Spleen (tissue), 11 donors: ENCODE measurements around the gene CYP8B1. TPM values are rescaled to one million over a fixed set of nuclear protein-coding genes. Genes with fewer than 3 reads are reported as not detected.

Experiments
- DNase-seq: peaks from one replicate; pipeline ENCODE4 v3.0.0-alpha.2; 2020
- H3K27ac ChIP-seq, 8 donors: fragments of 200-600 bp; sonication (generic) in 7 of 8; 1 replicate in 4 of 8; 2 replicates in 4 of 8; pipeline versions ENCODE4 v1.5.0 to v1.8.0; 2016 to 2021; ENCODE audit warnings: inconsistent platforms in 4 of 8, mild to moderate bottlenecking in 4 of 8, moderate library complexity in 1 of 8
- H3K27me3 ChIP-seq, 7 donors: fragments of 200-600 bp; sonication (generic) in 6 of 7; replicated peaks in 1 of 7; 1 replicate in 4 of 7; 2 replicates in 3 of 7; pipeline versions ENCODE4 v1.5.0 to v1.8.0; 2016 to 2021; ENCODE audit warnings: inconsistent platforms in 3 of 7, mild to moderate bottlenecking in 1 of 7
- H3K36me3 ChIP-seq, 6 donors: fragments of 200-600 bp; sonication (generic) in 5 of 6; 1 replicate in 4 of 6; 2 replicates in 2 of 6; pipeline versions ENCODE4 v1.5.0 to v1.8.0; 2016 to 2021; ENCODE audit warnings: inconsistent platforms in 2 of 6
- H3K4me1 ChIP-seq, 6 donors: fragments of 200-600 bp; sonication (generic) in 5 of 6; 1 replicate in 3 of 6; 2 replicates in 3 of 6; pipeline versions ENCODE4 v1.5.0 to v1.8.0; 2016 to 2021; ENCODE audit warnings: inconsistent platforms in 3 of 6
- H3K4me3 ChIP-seq, 8 donors: fragments of 200-600 bp; sonication (generic) in 7 of 8; 1 replicate in 4 of 8; 2 replicates in 4 of 8; pipeline versions ENCODE4 v1.5.0 to v1.8.0; 2016 to 2021; ENCODE audit warnings: inconsistent platforms in 4 of 8, mild to moderate bottlenecking in 4 of 8, moderate library complexity in 2 of 8
- H3K9me3 ChIP-seq, 8 donors: fragments of 200-600 bp; sonication (generic) in 7 of 8; 1 replicate in 4 of 8; 2 replicates in 4 of 8; pipeline versions ENCODE4 v1.5.0 to v1.8.0; 2016 to 2021; ENCODE audit warnings: inconsistent platforms in 4 of 8
- CTCF ChIP-seq, 11 experiments: fragments of 200-600 bp in 7 of 11; fragments of 450-650 bp in 4 of 11; sonication (generic) in 4 of 11; IDR thresholded peaks in 8 of 11; conservative IDR thresholded peaks in 3 of 11; 1 replicate in 7 of 11; 2 replicates in 4 of 11; pipeline versions ENCODE4 v1.4.0 to v1.8.0; 2016 to 2021; ENCODE audit warnings: antibody characterized with exemption in 11 of 11, inconsistent platforms in 4 of 11, mild to moderate bottlenecking in 1 of 11
- POLR2A ChIP-seq, 3 donors: fragments of 450-650 bp; IDR thresholded peaks; one replicate each; pipeline ENCODE4 v1.5.1; 2017; ENCODE audit warnings: antibody characterized with exemption in 3 of 3, mild to moderate bottlenecking in 1 of 3
- POLR2AphosphoS5 ChIP-seq, 3 donors: sonication (generic); formaldehyde crosslinking; IDR thresholded peaks; one replicate each; pipeline ENCODE4 v1.5.1; 2017; ENCODE audit warnings: antibody characterized with exemption in 3 of 3
- WGBS, 5 donors: extraction: QIAGEN DNeasy Blood & Tissue Kit in 3 of 5; methylation state at CpG; one replicate each; pipeline versions ENCODE4 v1.1.5 to v1.1.7; 2013 to 2018; 5-methylcytosine and 5-hydroxymethylcytosine counted together
- intact Hi-C: fragments of 100-400 bp; cut with DNase I; formaldehyde crosslinking; loops from one replicate; pipeline ENCODE4 v1.15.0; 2023; ENCODE audit warnings: low total_unique reads
- polyA plus RNA-seq, 3 donors: library from polyadenylated mRNA; stranded (reverse); fragments of 200-250 nt; gene quantifications; one replicate each; pipeline ENCODE4 v1.2.1, GENCODE V29; 2013
- total RNA-seq, 7 donors: library from RNA; depleted of rRNA in 3 of 7; stranded (reverse); fragments of >200 nt in 3 of 7; fragmentation: NEBNext Ultra II Directional in 4 of 7; extraction: Animal tissue kit (Norgen Biotek cat#: 25700) in 4 of 7; gene quantifications; one replicate each; pipeline versions ENCODE4 v1.1.0 to v1.2.1, GENCODE V29; 2016 to 2021
- donor health status: healthy with polysubstance abuse.
- donor health status: DM: no; HTN: no; CAD: no; lungs with moderate emphysema.
- donor health status: DM: no; HTN: no; CAD: no.
- donor health status: Bipolar disorder and iron deficiency.
- donor health status: healthy.
- donor health status: DM: no; HTN: no; CAD: no.
- donor health status: DM: yes; HTN: yes; CAD: no.

CYP8B1 gene
- total and polyA plus RNA-seq, 10 donors = 0.02 TPM; not detected in 9

- Histone ChIP-seq H3K4me3 (no peak overlapping the region), H3K4me1 (peaks cover 0 to 12% (median 4%) of the 10 kb centered on the region in 6 donors), H3K9me3 (no peaks in the 10 kb centered on the region), H3K27me3 (no peaks in the 10 kb centered on the region), H3K27ac (no peak overlapping the region), H3K36me3 (no peaks in the 10 kb centered on the region)
- 79 to 92% (median 79%) methylated on average over 4 of the region's 4 CpGs for whole genome bisulfite sequencing, 5 donors
- no peak for DNase-seq
- intact Hi-C loops = no loop called here
- no peak for TF ChIP-seq POLR2A (IDR thresholded peaks at IDR 0.05)
Measured at GRCh38 chr3:42827654-42828053, 48.0 kb downstream of the CYP8B1 start.

GRCh38 chr3:42827023-42827422 is 48.7 kb downstream of the CYP8B1 start:
- Histone ChIP-seq H3K27ac (no peak overlapping the region), H3K4me3 (no peak overlapping the region), H3K27me3 (no peaks in the 10 kb centered on the region), H3K36me3 (no peaks in the 10 kb centered on the region), H3K9me3 (no peaks in the 10 kb centered on the region), H3K4me1 (peaks cover 0 to 12% (median 4%) of the 10 kb centered on the region in 6 donors)
- intact Hi-C loops = no loop called here
- no peak for DNase-seq
- TF ChIP-seq CTCF (IDR thresholded peaks at IDR 0.05 in 8 of 11, conservative IDR thresholded peaks at IDR 0.05 in 3 of 11) (no peak), POLR2AphosphoS5 (IDR thresholded peaks at IDR 0.05) (no peak), POLR2A (IDR thresholded peaks at IDR 0.05) (no peak)

GRCh38 chr3:42826141-42826540 is 49.5 kb downstream of the CYP8B1 start:
- H3K27me3 ChIP-seq = no peaks in the 10 kb centered on the region
- no peak for DNase-seq
- intact Hi-C loops = no loop called here

GRCh38 chr3:42823351-42823750 is 52.3 kb downstream of the CYP8B1 start:
- no peaks in the 10 kb centered on the region for H3K36me3 ChIP-seq
- H3K27ac ChIP-seq = no peak overlapping the region
- H3K4me3 ChIP-seq = no peak overlapping the region
- no peak for TF ChIP-seq POLR2AphosphoS5 (IDR thresholded peaks at IDR 0.05)
- no peak for TF ChIP-seq POLR2A (IDR thresholded peaks at IDR 0.05)
- TF ChIP-seq CTCF (IDR thresholded peaks at IDR 0.05 in 8 of 11, conservative IDR thresholded peaks at IDR 0.05 in 3 of 11) = no peak
- no peaks in the 10 kb centered on the region for H3K27me3 ChIP-seq
- DNase-seq = no peak
- H3K9me3 ChIP-seq = no peaks in the 10 kb centered on the region
- intact Hi-C loops = no loop called here
- no peaks in the 10 kb centered on the region for H3K4me1 ChIP-seq
- WGBS, 5 donors = 61 to 78% (median 75%) methylated on average over 2 of the region's 2 CpGs

More at GRCh38 chr3:42826141-42826540, 49.5 kb downstream of the CYP8B1 start:
- peaks cover 0 to 7% (median 2%) of the 10 kb centered on the region in 6 donors for H3K4me1 ChIP-seq
- H3K36me3 ChIP-seq = no peaks in the 10 kb centered on the region
- TF ChIP-seq POLR2A (IDR thresholded peaks at IDR 0.05) = no peak
- TF ChIP-seq POLR2AphosphoS5 (IDR thresholded peaks at IDR 0.05) = no peak
- TF ChIP-seq CTCF (IDR thresholded peaks at IDR 0.05 in 8 of 11, conservative IDR thresholded peaks at IDR 0.05 in 3 of 11) = no peak
- H3K4me3 ChIP-seq = no peak overlapping the region
- no peak overlapping the region for H3K27ac ChIP-seq
- no peaks in the 10 kb centered on the region for H3K9me3 ChIP-seq

GRCh38 chr3:42822828-42823227 is 52.9 kb downstream of the CYP8B1 start:
- DNase-seq = no peak
- no peaks in the 10 kb centered on the region for H3K27me3 ChIP-seq
- no peak for TF ChIP-seq CTCF (IDR thresholded peaks at IDR 0.05 in 8 of 11, conservative IDR thresholded peaks at IDR 0.05 in 3 of 11)
- TF ChIP-seq POLR2AphosphoS5 (IDR thresholded peaks at IDR 0.05) = no peak
- TF ChIP-seq POLR2A (IDR thresholded peaks at IDR 0.05) = no peak
- H3K4me3 ChIP-seq = no peak overlapping the region
- intact Hi-C loops = no loop called here
- H3K4me1 ChIP-seq = no peaks in the 10 kb centered on the region
- no peaks in the 10 kb centered on the region for H3K36me3 ChIP-seq
- no peak overlapping the region for H3K27ac ChIP-seq
- WGBS, 5 donors = 88 to 94% (median 91%) methylated on average over 3 of the region's 3 CpGs
- no peaks in the 10 kb centered on the region for H3K9me3 ChIP-seq
